Measurements from ENCODE around the gene ZNF408.

DNA sequence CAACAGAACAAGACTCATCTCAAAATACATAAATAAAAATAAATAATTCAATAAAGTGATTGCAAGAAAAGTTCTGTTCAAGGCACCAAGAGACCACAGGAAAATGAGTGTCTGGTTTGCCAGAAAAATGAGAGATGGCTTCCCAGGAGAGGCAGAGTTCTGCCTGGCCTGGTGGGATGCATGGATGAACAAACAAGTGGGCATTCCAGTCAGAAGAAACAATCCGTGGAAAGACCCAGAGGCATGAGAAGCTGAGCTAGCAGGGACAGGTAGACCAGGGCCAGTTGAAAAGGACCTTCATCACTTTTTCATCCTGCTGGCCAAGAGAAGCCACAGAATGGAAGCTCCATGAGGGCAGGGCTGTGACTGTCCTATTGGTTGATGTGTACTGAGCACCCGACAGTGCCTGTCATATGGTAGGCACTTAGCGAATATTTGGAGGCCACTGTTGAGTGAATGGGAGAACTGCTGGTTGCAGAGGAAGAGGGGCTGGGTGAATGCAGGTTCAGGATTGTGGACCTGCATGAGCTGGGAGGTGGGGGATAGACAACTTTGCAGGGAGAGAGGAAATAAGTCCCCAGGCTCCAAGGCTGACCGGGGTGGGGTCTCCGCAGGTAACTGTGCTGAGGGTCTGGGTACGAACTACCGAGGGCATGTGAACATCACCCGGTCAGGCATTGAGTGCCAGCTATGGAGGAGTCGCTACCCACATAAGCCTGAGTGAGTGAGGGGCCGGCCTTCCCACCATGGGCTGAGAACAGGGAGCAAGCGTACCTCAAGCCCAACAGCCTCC lies 21.9 kb downstream of the ZNF408 start:
- TF ChIP-seq, protein P1, sequence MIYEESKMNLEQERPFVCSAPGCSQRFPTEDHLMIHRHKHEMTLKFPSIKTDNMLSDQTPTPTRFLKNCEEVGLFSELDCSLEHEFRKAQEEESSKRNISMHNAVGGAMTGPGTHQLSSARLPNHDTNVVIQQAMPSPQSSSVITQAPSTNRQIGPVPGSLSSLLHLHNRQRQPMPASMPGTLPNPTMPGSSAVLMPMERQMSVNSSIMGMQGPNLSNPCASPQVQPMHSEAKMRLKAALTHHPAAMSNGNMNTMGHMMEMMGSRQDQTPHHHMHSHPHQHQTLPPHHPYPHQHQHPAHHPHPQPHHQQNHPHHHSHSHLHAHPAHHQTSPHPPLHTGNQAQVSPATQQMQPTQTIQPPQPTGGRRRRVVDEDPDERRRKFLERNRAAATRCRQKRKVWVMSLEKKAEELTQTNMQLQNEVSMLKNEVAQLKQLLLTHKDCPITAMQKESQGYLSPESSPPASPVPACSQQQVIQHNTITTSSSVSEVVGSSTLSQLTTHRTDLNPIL (CRISPR knock-in tag; IDR thresholded peaks at IDR 0.05; ENCODE audit: low read depth): no peak
- TF ChIP-seq CSDC2 (CRISPR knock-in tag; IDR thresholded peaks at IDR 0.05): no peak
- no peak for TF ChIP-seq ZNF8 (CRISPR knock-in tag; IDR thresholded peaks at IDR 0.05)
- no peak for TF ChIP-seq TOX (CRISPR knock-in tag; IDR thresholded peaks at IDR 0.05; ENCODE audit: borderline replicate concordance)

Measured in SK-N-SH treated with all-trans-retinoic acid at 6 μM for 48 hours (cell line).